Stimulated activated naive CD4-positive, alpha-beta T cell (primary cell): ENCODE measurements around the gene ENOX1.

Experiments
- DNase-seq, 6 experiments: peaks; one replicate each; lab custom pipeline; 2025; lab: John Stamatoyannopoulos, UW

ENOX1 gene

DNA sequence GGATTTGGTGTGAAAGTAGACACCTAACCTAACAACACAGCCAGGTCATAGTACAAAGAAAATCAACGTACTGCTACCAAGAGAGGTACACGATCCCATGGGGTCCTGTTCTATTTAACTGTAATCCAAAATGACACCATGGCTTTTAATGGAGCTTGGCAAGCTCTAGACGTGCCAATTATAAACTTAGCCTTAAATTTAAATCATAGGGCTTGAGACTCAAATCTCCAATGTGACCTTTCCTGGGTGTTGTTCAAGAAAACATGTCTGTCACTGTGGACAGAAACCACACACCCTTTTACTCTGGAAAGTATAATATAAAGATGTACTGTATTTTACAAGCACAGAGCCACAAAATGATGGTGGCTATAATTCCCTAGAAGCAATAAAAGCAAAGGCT lies 299.3 kb downstream of the ENOX1 start:
- DNase-seq, result no peak

DNA sequence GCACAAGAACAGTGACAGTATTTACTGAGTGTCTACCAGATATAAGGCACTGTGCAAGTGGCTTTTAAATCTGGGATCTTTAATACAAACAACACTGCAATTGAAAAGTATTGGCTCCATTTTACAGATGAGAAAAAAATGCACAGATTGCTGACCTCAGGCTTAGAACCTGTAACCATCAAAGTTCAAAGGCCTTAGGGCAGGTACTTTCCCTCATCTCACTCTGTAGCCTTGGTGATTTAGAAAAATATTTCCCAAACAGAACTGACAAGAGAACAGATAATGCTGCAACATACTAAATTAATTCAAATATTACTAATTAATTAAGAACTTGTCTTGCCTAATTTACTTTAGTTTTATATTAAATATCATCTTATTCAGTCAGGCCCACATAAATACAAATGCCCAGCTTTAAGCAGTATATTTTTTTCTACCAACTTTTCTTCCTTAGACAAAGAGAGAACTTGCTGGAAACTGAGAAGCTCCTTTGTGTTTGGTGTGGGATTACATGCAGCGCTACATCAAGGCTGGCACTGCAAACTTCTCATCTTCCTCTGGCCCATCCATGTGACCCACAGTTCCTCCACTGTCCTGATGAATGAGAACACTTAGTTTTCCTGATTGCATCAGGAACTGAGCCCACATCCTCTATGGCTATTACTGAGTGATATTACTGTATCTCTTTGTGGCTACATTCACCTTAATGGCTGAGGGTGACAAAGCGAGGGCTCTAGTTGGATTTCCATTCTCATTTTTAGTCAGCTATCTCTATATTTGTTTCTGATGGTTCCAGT lies 302.1 kb downstream of the ENOX1 start:
- no peak for DNase-seq

DNA sequence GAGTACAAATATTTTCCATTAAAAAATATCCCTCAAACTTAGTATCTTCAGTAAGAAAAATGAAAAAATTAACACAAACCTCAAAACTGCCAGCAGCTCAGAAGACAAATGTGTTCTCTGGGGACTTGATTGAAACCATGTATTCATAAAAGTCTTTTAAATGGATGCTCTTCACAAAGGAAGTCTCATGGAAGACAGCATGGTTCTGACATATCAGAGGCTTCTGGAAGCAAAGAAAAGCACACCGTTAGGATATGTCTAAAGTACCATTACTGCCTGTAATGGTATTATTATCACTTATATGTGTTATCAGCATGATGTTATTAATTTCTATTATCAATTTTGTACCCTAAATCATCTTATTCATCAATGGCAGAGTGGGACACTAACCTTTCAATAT lies 302.8 kb downstream of the ENOX1 start:
- DNase-seq, result no peak

DNA sequence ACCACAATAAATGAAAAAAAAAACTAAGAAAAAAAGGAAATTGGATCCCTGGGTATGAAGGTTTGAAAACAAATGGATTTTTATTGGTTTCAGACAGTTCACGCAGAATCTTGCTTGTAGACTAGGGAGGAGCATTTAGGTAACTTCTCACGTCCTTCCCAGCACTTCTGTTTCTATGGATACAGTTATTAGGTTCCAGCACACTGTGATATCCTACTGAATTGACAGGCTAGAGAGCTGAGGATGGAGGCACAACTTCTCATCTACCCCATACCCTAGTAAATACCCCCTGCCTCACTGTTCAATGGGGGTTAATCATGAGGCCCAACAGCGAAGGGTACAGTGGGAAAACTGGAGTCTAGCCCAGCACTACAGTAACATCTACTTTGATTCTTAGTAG lies 304.1 kb downstream of the ENOX1 start:
- no peak for DNase-seq

DNA sequence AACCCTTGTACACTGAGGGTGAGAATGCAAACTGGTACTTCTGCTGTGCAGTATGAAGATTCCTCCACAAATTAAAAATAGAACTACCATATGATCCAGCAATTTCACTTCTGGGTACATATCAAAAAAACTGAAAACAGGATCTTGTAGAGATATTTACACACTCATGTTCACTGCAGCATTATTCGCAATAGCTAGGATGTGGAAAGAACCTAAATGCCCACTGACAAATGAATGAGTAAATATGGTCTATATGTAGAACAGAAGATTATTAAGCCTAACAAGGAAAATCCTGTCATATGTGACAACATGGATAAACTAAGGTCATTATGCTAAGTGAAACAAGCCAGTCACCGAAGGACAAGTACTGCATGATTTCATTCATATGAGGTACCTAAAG lies 304.7 kb downstream of the ENOX1 start:
- no peak for DNase-seq

DNA sequence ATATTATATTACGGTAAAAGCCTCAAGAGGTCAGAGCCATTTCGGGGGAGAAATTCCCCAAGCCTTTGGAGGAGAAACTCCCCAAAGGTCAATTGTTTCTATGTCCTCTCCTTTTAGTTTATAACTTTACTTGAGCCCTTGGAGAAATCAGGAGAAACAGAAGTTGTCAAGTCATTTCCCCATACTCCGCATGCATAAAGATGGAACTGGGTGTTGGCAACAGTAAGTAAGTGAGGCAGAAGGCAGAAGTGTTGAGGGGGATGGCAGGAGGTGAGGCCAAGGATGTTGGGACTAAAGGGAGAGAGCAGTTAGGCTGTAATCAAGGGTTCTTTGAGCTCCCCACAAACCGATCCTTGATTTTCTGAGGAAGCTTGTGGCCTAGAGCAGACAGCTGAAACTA lies 307.9 kb downstream of the ENOX1 start:
- DNase-seq, result no peak

DNA sequence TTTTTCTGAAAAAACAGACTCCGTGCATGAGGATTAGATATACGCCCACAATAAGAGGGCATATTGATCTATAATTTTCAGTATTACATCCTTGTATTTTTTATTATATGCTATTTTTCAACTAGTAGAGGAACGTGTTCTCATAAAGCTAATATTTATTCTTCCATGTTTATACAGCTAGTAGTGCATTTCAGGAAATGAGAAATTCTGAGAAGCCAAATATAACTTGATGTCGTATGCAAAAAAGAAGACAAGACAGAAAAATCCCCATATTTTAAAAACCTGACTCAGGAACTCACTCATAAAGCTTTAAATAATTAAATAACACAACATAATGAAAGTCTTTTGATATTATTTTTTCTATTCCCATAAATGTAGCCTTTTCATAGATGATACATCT lies 308.6 kb downstream of the ENOX1 start:
- no peak for DNase-seq

DNA sequence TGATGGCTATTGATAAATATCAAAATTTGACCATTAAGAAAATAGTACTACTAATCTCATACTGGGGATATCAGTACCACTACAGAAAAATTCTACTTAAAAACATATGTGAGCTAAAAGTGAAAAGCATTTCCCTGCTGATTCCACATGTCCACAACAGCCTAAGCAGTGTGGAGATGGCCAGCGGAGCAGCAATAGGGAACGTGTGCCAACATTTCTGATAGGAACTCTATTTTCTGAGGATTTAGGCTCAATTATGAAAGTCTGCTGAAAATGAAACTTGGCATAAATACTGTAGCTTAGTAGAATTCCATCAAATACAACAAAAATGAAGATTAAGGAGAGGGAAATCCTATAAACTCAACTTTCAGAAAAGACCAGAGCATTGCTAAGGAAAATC lies 311.6 kb downstream of the ENOX1 start:
- DNase-seq, result no peak

DNA sequence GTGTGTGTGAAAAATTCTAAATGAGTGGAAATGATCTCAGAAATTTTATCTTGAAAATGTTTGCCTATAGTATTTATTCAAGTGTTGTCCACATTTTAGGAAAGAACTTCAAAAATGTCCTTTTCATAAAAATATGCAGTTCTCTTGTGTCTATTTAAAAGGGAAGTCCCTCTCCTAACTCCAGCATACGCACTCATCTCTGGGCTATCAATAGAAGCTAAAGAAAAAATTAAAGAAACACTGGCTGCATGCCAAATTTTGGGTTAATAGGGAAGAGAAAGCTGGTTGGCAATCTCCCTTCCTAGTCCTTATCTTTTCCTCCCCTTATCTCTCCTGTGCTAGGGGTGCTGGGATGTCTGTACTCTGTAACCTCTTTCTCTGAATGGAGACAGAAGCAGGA lies 313.3 kb downstream of the ENOX1 start:
- DNase-seq, result no peak

DNA sequence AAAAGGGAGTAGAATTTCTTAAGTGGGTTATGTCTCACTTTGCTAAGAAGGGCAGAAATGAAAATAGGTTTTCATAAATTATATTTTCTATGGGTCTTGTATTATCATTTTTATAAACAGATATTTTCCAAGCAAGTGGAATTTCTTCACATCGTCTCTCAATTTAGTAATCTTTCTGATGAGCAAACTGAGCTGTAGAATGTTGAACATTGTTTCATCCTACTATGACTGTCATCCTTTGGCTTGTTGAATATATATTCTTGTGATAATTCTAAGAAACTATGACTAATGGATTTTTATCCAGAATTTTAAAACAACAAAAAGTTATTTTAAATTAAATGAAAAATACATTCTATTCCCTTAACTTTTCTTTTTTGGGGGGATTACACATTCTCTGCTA lies 313.8 kb downstream of the ENOX1 start:
- DNase-seq, result no peak

DNA sequence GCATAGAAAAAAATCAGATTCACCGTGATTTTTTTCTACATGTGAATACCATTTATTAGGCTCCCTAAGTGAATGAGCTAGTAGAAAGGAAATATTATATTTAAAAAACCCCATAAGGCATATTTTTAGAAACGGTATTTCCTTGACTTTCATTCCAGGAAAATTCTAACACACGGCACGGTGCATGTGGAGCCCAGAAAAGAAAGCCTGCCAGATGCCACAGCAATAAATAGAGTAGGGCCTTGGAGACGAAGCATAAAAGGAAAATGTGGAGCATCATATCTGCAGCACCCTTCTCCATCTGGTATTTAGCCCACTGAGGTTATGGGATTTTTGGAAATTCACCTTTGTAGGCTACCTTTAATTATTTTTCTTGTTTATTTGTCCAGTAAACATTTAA lies 314.4 kb downstream of the ENOX1 start:
- DNase-seq, result no peak

DNA sequence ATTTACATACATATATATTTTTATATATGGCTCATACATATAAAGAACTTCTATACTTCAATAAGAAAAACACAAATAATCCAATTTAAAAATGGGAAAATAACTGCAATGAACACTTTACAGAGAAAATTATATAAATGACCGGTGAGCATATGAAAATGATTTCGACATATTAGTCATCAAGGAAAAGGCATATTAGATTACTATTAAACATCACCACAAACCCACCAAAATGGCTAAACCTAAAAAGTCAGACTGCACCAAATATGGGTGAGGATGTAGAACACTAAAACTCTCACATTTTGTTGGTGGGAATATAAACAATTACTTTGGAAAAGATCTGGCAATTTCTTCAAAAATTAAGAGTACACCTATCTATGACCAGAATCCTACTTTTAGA lies 316.2 kb downstream of the ENOX1 start:
- DNase-seq, result no peak

DNA sequence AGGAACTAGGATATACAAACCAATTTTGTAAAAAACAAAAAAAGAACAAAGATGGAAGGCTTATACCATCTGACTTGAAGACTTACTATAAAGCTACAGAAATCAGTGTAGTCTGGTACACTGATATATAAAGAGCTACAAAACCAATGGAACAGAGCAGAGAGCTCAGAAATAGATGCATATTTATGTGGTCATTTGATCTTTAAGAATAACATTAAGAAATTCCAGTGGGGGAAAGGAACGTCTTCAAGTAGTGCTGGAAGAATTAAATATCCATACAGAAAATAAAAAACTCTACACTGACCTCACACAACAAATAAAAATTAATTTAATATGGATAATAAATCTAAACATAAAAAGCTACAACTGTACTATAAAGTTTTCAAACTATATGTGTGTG lies 317.0 kb downstream of the ENOX1 start:
- no peak for DNase-seq

DNA sequence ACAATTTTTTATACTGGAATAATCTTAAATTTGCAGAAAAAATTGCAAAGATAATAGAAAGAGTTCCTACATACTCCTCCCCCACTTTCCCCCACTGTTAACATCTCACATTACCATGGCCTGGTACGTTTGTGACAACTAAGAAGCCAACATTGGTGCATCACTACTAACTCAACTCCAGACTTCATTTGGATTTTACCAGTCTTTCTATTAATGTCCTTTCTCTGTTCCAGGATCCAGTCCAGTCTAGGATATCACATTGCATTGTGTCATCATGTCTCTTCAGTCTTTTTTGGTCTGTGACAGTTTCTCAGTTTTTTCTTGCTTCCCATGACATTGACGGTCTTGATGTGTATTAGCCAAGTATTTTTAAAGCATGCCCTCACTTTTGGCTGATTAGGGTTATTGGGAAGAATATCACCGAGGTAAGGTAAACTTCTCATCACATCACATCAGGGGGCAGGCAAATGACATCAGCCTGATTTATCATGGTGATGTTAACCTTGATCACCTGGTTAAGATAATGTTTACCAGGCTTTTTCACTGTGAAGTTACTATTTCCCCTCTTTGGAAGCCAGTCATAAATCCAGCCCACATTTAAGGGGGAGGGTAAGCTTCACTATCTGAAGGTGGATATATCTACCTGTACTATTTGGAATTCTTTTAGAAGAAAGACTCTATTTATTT lies 322.1 kb downstream of the ENOX1 start:
- DNase-seq, result no peak

DNA sequence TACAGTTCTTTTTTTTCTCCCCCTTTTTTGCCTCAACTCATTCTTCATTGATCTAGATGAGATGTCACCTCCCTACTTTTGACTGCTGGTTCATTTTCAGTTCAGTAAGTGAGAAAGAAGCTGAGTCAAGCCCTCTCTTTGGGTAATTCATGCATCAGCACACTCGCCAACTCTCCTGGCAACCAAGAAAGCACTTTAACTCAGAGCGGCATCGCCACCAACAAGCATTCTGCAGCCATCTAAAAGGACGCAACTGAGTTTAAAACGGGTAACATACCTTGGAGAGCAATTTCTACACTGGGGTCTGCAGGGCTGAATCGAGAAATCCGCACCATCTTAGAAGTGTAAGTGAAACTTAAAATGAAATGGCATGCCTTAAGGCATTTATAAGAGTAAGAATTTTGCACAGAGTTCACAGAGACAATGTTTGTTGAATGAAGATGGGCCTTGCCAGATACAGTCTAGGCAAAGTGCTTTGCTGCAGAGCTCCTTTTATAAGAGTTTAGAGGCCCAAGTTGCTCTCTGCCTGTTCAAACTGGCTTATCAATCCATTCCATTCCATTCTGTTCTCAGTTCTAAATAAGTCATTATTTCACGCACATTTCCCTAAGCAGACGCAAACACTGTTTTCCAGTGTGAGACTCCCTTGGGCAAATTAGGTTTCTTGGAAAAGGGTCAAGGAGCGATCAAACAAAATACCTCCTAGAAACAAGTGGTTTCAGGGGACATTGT lies 338.0 kb downstream of the ENOX1 start:
- DNase-seq, result no peak

DNA sequence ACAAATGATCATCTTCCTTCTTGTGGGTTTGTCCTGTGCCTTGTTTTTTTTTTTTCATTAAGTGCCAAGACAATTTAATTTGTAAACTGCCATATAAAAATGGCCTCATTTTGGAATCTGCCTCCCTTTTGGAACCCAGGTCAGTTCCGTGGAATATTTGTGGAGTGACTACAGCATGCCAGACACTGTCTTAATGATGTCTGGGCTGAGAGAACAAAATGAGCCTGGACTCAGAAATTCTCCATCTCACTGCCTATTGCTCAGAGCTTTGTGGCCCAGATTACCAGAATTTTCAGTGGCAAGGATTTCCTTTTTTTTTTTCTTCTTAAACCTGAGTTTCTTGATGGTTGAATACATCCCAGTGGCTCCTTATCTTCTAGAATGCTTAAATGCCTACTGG lies 340.6 kb downstream of the ENOX1 start:
- no peak for DNase-seq

DNA sequence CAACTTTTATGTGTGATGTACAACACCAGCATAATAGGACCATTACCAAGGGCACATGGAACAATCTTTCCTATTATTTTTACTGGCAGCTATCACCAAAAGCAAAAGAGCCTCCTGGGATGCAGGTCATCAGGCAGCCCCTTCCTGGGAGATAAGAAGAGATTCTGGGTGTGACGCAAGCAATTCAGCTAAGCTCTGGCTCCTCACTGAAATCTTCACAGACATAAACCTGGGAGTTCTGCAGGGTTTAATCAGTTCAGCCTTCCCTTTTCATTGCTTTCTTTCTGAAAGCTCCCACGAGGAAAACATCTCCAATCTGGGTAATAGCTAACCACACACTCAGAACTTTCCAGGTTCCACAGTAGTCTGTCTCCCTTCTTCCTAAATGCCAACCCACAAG lies 341.1 kb downstream of the ENOX1 start:
- DNase-seq, result no peak

DNA sequence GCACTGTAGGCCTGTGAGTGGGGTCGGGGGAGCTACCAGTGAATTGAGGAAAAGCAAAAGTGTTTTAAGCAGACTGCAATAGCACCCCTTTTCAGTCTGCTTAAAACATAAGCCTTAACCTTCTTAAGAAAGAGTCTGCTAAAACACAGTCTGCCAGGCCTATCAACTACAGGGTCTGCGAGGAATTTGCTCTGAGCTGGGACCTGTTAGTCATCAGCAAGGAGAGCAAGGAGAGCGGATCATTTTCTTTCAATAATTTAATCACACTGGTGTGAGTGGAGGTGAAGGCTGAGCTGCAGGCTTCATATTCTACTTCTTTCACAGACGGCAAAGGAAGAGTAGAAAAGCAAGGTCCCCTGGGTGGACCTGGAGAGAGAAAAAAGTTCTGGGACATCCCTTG lies 342.7 kb downstream of the ENOX1 start:
- DNase-seq, result no peak

DNA sequence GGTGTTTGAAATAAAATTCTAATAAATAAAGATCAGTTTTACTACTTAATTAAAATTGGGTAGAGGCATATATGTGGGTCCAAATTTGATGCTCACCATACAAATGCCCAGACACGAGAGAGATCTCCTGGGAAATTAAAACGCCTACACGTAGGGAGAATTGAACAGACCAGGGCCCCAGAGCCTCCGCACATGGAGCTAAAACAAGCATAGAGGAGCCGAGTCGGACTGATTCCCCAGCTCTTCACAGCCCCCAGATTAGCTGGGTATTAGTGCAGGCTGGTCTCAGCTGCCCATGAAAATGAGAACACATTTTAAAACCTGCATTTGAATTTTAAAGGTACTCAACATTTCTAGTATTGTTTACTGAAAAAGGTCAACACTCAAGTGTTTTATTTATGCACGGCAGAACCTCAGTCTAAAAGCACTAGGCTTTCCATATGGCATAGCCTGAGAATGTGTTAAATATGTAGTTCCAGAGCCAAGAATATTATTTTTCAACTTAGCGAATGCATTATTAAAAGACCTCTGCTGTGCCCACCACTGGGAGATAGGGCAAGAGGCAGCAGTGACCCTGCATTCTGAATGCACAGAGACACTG lies 344.8 kb downstream of the ENOX1 start:
- no peak for DNase-seq

DNA sequence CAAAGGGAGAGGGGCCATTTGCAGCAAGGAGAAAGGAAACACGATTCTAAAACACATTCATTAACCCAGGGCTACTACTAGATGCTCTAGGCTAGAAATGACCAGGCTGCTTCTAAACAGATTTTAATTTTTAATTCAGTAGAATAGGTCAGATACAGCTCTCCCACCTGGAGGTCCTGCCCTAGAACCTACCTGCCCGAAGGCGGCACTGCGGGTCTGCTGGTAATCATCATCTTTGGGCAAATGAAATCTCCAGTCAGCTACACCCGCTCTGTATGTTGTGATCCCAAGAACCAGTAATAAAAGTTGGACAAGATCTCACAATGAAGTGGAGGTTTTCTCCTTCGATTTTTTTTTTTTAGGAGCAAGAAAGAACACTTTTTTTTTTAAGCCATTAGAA lies 345.3 kb downstream of the ENOX1 start:
- DNase-seq, result no peak

DNA sequence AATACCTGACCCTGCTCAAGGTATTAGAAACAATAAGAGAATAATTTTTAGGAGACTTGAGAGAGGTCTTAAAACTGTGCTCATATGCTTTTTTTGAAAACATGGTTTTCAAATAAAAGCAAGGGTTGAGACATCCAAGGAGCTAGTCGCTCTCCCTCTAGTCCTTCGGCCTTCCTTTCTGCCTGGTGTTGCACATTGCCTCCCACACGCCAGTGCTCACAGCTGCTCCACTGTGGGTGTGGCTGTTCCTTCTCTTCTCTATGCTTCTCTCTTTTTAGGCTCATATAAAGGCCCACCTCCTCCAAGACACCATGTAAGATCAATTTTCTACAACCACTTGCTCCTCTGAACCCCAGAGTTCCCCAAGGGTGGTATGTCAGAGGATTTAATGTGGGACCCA lies 352.6 kb downstream of the ENOX1 start:
- DNase-seq, result no peak

DNA sequence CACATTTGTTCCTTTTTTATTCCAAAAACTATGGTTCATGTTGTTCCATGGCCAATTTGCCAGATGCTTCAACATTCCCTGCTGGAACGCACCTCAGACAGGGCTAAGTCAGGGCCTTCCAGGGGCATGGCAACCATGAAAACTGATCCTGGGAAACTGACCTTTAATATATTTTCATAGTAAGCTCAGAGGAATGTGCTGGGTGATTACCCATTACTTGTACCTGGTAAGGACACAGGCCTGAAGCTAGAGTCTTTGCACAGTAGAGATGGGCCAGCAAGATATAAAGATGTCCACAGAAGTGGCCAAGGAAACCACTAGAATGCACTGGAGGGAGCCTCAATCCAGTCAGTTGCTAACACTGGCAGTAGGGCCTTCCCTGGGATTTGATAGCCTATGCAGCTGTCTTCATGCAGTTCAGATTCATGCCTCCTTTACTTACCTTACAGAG lies 353.1 kb downstream of the ENOX1 start:
- no peak for DNase-seq

DNA sequence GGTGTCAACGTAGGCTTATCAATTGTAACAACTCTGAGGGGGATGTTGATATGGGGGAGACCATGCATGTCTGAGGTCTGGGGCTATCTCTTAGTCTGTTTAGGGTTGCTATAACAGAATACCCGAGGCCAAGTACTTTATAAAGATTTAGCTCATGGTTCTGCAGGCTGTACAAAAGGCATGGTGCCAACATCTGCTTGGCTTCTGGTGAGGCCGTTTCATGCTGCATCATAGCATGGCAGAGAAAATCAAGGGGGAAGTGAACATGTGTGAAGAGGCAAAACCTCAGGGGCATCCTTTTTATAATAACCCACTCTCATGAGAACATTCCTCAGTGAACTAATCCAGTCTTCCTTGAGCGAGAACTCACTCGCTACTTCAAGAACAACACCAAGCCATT lies 353.8 kb downstream of the ENOX1 start:
- no peak for DNase-seq
